ENCODE results near the gene MKRN2.
"Not testable (repeated sequence)": the region's sequence is repeated elsewhere in the genome, so short reads cannot be mapped to it uniquely, and the experiment has no call there.

The MKRN2 gene

DNA sequence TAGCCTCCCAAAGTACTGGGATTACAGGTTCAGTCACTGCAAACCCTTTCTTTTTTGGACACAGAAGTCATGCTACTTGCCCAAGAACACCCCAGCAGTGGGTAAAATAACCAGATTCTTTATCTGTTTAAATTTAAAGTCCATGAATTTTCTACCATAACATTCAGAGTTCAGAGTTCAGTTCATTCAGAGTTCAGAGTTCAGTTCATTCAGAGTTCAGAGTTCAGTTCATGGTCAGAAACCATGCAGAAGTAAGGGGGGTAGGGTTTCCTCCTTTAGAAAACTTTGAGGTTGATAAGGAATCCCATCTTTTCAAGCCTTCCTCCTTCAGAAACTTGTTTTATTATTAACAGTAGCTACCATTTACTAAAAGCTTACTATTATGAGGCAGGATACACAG is 63.8 kb downstream of the MKRN2 start:
- TF ChIP-seq, protein P1, sequence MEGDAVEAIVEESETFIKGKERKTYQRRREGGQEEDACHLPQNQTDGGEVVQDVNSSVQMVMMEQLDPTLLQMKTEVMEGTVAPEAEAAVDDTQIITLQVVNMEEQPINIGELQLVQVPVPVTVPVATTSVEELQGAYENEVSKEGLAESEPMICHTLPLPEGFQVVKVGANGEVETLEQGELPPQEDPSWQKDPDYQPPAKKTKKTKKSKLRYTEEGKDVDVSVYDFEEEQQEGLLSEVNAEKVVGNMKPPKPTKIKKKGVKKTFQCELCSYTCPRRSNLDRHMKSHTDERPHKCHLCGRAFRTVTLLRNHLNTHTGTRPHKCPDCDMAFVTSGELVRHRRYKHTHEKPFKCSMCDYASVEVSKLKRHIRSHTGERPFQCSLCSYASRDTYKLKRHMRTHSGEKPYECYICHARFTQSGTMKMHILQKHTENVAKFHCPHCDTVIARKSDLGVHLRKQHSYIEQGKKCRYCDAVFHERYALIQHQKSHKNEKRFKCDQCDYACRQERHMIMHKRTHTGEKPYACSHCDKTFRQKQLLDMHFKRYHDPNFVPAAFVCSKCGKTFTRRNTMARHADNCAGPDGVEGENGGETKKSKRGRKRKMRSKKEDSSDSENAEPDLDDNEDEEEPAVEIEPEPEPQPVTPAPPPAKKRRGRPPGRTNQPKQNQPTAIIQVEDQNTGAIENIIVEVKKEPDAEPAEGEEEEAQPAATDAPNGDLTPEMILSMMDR (conservative IDR thresholded peaks at IDR 0.05), result no peak
- TF ChIP-seq ZFX (IDR thresholded peaks at IDR 0.05), result no peak
- H3K27ac ChIP-seq, result no peak overlapping the region

DNA sequence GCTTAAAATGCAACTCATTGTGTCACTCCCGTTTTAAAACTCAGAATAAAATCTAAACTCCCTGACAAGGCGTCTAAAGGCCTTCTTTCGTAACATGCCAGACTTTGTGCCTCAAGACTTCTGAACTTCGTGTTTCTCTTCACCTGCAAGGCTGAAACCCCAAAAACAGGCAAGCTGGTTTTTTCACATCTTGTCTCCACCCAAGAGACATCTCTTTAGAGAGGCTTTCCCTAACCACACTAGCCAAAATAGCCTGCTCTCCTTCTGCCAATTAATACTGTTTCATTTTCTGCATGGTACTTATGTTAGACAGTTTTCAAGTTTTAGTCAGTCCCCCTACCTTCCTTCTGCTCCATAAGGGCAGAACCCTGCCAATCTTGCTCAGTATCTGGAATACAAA is 65.4 kb downstream of the MKRN2 start:
- TF ChIP-seq, protein P1 (conservative IDR thresholded peaks at IDR 0.05), result no peak
- TF ChIP-seq ZFX (IDR thresholded peaks at IDR 0.05), result no peak
- H3K27ac ChIP-seq, result no peak overlapping the region

DNA sequence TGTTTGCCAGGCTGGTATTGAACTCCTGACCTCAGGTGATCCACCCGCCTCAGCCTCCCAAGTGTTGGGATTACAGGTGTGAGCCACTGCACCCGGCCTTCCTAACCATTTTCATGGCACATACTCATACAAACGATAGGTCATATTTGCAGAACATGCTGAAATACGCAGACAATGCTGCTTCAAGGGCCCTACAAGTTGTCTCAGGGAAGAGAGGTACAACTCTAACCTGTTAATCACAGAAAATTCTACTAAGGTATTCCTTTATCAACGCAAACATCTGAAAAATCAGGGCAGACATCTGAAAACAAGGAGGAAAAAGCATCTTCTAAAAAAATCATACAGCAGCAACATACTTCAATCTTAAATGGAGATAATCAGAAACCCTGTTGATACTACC is 67.2 kb downstream of the MKRN2 start:
- H3K27ac ChIP-seq, result no peak overlapping the region
- TF ChIP-seq, protein P1 (conservative IDR thresholded peaks at IDR 0.05), result no peak
- no peak for TF ChIP-seq ZFX (IDR thresholded peaks at IDR 0.05)

- not testable (repeated sequence) for H3K27ac ChIP-seq
These were observed 68.1 kb downstream of the MKRN2 start for GRCh38 chr3:12624964-12625363.

GRCh38 chr3:12627370-12627769 is 70.5 kb downstream of the MKRN2 start:
- H3K27ac ChIP-seq, result peak overlapping the region; percentile 60
- TF ChIP-seq ZFX (IDR thresholded peaks at IDR 0.05), result no peak
- TF ChIP-seq, protein P1 (conservative IDR thresholded peaks at IDR 0.05), result no peak

DNA sequence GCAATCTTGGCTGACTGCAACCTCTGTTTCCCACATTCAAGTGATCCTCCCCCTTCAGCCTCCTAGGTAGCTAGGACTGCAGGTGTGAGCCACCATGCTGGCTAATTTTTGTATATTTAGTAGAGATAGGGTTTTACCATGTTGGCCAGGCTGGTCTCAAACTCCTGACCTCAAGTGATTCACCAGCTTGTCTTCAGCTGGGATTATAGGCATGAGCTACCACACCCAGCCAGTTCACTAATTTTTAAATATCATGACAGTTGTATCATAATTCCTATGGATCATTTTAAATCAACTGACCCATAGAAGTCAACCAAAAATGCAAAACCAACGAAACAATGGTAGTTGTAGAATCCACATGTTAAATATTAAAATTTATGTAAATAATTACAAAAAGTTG is 71.9 kb downstream of the MKRN2 start:
- peak overlapping the region; percentile 31; the same call in 1 of the 2 replicates for H3K27ac ChIP-seq
- TF ChIP-seq, protein P1 (conservative IDR thresholded peaks at IDR 0.05), result no peak
- no peak for TF ChIP-seq ZFX (IDR thresholded peaks at IDR 0.05)

GRCh38 chr3:12629560-12629959 is 72.7 kb downstream of the MKRN2 start:
- TF ChIP-seq, protein P1 (conservative IDR thresholded peaks at IDR 0.05), result no peak
- TF ChIP-seq ZFX (IDR thresholded peaks at IDR 0.05), result no peak
- H3K27ac ChIP-seq, result peak overlapping the region; percentile 70

GRCh38 chr3:12630292-12630691 is 73.4 kb downstream of the MKRN2 start:
- TF ChIP-seq, protein P1 (conservative IDR thresholded peaks at IDR 0.05), result no peak
- TF ChIP-seq ZFX (IDR thresholded peaks at IDR 0.05), result no peak
- H3K27ac ChIP-seq, result peak overlapping the region; percentile 70

DNA sequence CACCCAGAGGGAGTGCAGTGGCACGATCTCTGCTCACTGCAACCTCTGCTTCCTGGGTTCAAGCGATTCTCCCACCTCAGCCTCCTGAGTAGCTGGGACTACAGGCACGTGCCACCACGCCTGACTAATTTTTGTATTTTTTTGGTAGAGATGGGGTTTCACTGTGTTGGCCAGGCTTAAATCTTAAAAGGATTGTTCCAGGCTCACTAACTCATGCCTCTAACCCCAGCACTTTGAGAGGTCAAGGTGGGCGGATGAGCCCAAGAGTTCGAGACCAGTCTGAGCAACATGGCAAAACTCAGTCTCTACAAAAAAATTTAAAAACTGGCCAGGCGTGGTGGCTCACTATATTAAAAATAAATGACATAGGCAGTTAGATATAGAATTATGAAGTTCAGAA is 74.0 kb downstream of the MKRN2 start:
- H3K27ac ChIP-seq, result peak overlapping the region; percentile 70
